Activated gamma-delta T cell treated with Interleukin-2 at 50 U/mL for 16 hours (primary cell): ENCODE data around the gene ANK3.

ENCODE experiments used
- DNase-seq: peaks from one replicate; pipeline ENCODE4 v3.0.0-alpha.2; 2020

The ANK3 gene

GRCh38 chr10:60413306-60414012 is 23.8 kb upstream of the ANK3 start:
- no peak for DNase-seq

DNA sequence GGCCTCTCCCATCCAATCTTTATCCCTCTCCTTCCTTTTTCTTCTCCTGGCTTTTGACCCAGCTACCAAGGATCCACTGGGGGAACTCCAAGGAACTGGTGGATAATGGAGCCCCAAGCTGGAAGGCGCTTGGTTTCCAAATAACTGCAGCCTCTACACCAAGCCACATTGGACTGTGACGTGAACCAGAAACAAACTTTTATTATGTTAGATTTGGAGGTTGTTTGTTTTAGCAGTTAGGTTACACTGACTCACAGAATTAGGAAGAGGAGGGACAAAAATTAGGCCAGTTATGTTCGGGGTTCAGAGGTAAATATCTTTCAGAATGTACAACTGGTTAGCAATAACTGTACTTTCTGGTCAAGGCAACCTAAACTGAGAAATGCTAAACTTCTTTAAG is 21.3 kb upstream of the ANK3 start:
- DNase-seq: no peak

DNA sequence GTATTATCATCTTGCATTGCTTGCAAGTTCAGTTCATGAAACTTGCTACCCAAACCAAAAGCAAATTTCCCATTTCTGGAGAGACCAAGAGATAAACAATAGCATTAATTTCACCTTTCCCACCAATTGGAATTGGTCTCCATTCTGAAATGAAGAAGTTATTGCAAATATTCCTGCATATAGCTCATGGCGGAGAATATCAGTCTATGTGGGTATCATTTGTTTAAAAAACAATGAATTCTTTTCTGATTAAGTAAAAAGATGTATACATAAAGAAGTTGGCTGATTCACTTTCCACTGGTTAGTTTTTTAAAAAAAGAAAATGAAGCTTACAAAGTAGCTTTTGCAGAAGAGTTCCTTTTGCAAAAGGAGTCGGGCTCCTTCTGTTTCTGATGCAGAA is 19.5 kb upstream of the ANK3 start:
- DNase-seq: no peak

- DNase-seq: no peak
Observed at GRCh38 chr10:60406182-60406581, 16.5 kb upstream of the ANK3 start.

- no peak for DNase-seq
Observed at GRCh38 chr10:60405172-60405571, 15.5 kb upstream of the ANK3 start.

DNA sequence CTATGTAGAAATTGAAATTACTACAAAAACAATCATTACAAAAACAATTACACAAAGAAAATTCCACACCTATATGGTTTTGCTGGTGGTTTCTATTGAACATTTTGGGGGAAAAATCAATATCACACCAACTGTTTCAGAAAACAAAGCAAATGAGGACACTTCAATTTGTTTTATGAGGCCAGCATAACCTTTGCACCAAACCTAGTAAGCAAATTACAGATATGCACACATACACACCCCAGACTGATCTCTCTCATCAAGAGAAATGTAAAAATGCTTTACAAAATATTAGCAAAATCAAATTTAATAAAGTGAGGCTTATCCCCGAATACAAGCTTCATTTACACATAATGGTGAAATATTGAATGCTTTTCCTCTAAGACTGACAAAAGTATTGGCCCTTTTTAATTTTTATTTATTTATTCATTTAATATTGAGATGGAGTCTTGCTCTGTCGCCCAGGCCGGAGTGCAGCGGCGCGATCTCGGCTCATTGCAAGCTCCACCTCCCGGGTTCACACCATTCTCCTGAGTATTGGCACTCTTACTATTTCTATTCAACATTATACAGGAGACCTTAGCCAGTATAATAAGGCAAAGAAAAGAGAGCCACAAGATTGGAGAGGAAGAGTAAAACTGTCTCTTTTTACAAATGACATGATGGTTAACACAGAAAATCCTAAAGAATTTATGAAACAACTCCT is 13.6 kb upstream of the ANK3 start:
- no peak for DNase-seq

DNA sequence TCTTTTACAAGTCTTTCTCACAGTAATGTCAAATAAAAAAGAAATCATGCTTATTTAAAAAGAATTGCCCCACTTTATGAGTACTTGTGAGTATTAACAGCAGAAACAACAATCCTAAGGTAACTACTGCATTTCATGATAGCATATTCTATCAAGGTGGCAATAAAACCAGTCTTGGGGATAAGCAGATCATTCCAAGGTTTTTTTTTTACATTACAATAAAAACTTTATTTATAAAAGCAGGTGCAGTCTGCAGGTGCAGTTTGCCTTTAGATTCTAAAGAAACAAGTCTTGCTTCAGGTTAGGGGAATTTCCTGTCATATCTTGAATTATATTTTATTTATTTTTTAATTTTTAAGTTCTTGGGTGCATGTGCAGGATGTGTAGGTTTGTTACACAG is 10.7 kb upstream of the ANK3 start:
- no peak for DNase-seq

DNA sequence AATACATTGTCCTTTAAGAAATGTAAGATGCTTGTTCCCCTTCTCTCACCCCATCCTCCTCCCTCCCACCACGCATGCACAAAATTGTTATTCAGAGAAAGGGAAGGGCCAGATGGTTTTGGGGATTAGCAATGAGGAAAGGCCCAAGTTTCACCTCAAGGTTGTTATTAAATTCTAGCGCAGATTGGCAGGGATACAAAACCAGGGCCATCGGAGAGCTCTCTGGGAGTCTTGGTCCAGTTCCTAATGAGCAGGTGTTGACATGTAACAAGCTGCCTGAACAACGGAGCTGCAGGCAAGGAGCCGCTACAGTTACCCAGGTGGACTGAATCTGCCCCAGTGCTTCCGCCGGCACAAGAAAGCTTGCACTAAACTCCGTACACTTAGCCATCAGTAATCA is 9.7 kb upstream of the ANK3 start:
- DNase-seq: no peak

GRCh38 chr10:60397792-60398191 is 8.1 kb upstream of the ANK3 start:
- no peak for DNase-seq

DNA sequence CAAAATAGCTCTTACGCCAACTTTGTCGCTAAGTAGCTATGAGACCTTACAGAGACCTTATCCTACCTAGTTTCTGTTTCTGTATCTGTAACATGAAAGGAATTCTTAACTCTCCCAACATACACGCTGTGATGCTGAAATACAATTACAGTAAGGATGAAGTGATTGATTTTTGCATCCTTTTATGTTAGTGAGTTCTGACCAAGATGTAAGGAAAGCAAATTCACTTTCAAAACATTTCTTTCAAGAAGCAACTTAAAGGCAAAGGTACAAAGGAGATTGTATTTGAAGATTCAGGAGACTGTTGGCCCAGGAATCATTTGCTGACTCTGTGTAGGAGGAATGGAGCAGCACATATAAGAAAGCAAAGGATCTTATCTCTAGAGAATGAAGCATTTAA is 7.1 kb upstream of the ANK3 start:
- no peak for DNase-seq

- DNase-seq: no peak
Observed at GRCh38 chr10:60395711-60396110, 6.0 kb upstream of the ANK3 start.

GRCh38 chr10:60394446-60394845 is 4.8 kb upstream of the ANK3 start:
- DNase-seq: peak; percentile 6

DNA sequence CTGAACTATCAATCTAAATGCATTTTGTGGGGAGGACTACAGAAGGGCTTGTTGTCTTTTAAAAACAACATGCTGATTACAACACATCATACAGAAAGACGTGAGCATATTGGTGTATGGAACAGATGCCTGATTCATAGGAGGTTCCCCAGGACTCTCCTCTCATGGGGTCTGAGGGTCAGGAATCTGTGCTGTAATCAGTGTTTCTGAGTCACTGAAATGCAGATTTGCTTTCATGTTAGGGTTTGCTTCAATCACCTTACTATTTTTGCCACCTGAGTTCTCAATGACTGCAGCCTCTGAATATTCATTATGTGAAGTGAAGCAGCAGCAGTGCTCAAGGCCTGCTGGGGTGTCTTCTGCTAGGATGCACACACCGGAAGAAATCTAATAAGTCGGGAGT is 550 bp upstream of the ANK3 start:
- no peak for DNase-seq

GRCh38 chr10:60388709-60389301 is 870 bp downstream of the ANK3 start:
- no peak for DNase-seq

- DNase-seq: no peak
Observed at GRCh38 chr10:60388116-60388625, 1.5 kb downstream of the ANK3 start.

GRCh38 chr10:60387531-60387930 is 2.1 kb downstream of the ANK3 start:
- DNase-seq: no peak

- no peak for DNase-seq
Observed at GRCh38 chr10:60385399-60385738, 4.3 kb downstream of the ANK3 start.

DNA sequence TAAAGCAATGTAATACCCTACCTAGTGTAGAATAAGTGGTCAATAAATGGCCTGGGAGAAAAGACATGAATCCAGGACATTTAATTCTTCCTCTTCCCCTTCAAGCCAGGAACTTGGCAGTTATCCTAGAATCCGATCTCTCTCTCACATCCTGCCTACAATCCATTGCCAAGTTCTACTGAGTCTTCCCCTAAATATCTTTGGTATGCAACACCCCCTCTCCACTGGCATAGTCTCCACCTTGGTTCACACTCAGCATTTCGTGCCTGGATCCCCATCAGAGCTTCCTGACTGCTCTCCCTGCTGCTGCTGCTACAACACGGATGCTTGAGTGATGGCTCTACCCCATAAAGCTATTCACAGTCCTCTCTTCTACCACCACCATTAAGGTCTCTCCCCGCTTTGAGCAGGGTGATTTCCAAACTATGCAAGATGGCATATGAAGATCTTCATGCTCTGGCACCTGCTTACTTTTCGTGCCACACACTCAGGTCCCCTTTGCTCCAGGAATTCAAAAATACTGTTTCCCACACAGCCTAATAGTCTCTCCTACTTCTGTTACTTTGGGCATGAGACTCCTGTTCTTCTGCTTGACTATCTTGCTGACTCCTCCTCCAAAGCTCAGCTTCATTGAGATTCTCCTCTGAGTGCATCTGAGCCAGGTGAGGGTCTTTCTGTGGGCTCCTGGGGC is 4.8 kb downstream of the ANK3 start:
- DNase-seq: no peak

GRCh38 chr10:60384011-60384410 is 5.7 kb downstream of the ANK3 start:
- DNase-seq: no peak

DNA sequence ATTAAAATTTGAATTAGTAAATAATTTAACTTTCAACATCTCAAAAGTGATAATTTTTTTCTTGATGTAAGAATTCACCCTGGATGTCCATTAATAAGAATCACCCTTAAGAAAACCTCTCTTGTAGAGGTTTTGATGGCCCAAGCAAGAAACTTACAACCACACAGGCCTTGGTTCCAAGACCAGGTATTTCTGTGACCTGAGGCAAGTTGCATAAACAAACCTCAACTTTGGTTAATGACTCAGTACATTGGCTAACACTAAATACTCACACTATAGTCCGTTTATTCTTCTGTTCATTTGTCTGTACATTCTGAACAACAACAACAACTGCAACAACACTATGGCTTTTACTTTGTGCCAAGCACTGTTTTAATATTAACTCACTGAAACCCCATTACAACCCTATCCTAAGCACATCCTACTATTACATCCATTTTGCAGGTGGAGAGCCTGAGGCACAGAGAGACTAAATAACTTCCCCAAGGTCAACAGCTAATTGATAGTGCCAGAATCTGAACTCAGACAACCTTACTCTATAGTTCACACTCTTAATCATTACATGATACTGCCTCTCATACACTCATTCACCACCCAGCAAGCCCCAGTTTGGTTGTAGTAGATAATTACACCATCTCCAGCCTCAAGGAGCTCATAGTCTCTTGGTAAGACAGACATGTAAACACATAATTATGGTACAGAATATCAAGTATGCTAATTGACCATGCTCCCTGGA is 6.6 kb downstream of the ANK3 start:
- no peak for DNase-seq

GRCh38 chr10:60380781-60381180 is 8.9 kb downstream of the ANK3 start:
- DNase-seq: no peak

GRCh38 chr10:60377955-60378354 is 11.7 kb downstream of the ANK3 start:
- no peak for DNase-seq

GRCh38 chr10:60377042-60377352 is 12.7 kb downstream of the ANK3 start:
- no peak for DNase-seq
